GM10266 (cell line): ENCODE measurements around the gene KIAA1671.

Experiments
- DNase-seq: peaks from one replicate; pipeline ENCODE4 v3.0.0; 2012; ENCODE audit errors: extremely low spot score
- CTCF ChIP-seq: IDR thresholded peaks from 2 replicates; pipeline ENCODE4 v1.5.1; 2012; ENCODE audit warnings: mild to moderate bottlenecking, low read depth; ENCODE audit not compliant: control insufficient read depth, insufficient read depth; ENCODE audit errors: missing control alignments

The KIAA1671 gene

GRCh38 chr22:25205847-25206246 lies 253.3 kb downstream of the KIAA1671 start:
- no peak for DNase-seq
- TF ChIP-seq CTCF = no peak

- no peak for DNase-seq
- no peak for TF ChIP-seq CTCF
Observed at GRCh38 chr22:25206998-25207397, 254.5 kb downstream of the KIAA1671 start.

GRCh38 chr22:25207553-25208157 lies 255.1 kb downstream of the KIAA1671 start:
- TF ChIP-seq CTCF = no peak
- no peak for DNase-seq

GRCh38 chr22:25208328-25208727 lies 255.8 kb downstream of the KIAA1671 start:
- DNase-seq = no peak
- no peak for TF ChIP-seq CTCF

GRCh38 chr22:25208743-25209505 lies 256.4 kb downstream of the KIAA1671 start:
- no peak for DNase-seq
- TF ChIP-seq CTCF = no peak

- TF ChIP-seq CTCF = no peak
- DNase-seq = no peak
Observed at GRCh38 chr22:25210793-25211192, 258.3 kb downstream of the KIAA1671 start.

- no peak for TF ChIP-seq CTCF
- no peak for DNase-seq
Observed at GRCh38 chr22:25212337-25212736, 259.8 kb downstream of the KIAA1671 start.
